Measurements from ENCODE around the gene UBL7. TPM values are rescaled to one million over a fixed set of nuclear protein-coding genes. Genes with fewer than 3 reads are reported as not detected.
A peak's percentile ranks its signal among the peaks of the same experiment; 100 is the strongest.
"Not testable (repeated sequence)": the region's sequence is repeated elsewhere in the genome, so short reads cannot be mapped to it uniquely, and the experiment has no call there.

Gene UBL7
- total and polyA plus RNA-seq, 2 donors (not counting 1 experiment from before 2014, with no cell fraction given): 44.4 to 73.9 TPM

GRCh38 chr15:74460298-74460697 lies 662 bp downstream of the UBL7 start:
- no peak for ATAC-seq (ENCODE audit: low read depth)
- POLR2A ChIA-PET: interaction anchor here (0.6 to 1.5 kb wide), 5 partner anchors 57 to 988 kb away, joined by 3 to 8 read pairs (median 4); no protein-coding TSS in a partner anchor
- peak overlapping the region; percentile 87 for H3K4me2 ChIP-seq (replicated peaks; ENCODE audit: low read depth, low read length, poor library complexity, severe bottlenecking)
- no peaks in the 10 kb centered on the region for H3K27me3 Mint-ChIP-seq
- H3K9ac ChIP-seq (ENCODE audit: low read length): peak overlapping the region; percentile 90
- intact Hi-C loops (cut with micrococcal nuclease): loop anchor here (2.0 to 5.0 kb wide), 4 partner anchors 63 to 479 kb away; partner anchors contain the start of genes COX5A, PML and STOML1
- peak overlapping the region; percentile 76 for H3K27ac Mint-ChIP-seq
- peak overlapping the region; percentile 78 to 99 (median 90) for H3K4me3 ChIP-seq (ENCODE audit: control extremely low read depth in 1 of 5, extremely low read depth in 1 of 5, insufficient read depth in 1 of 5, low read depth in 2 of 5, low read length in 4 of 5)
- H3K4me1 Mint-ChIP-seq: peaks cover 37% of the 10 kb centered on the region
- CTCF ChIA-PET: interaction anchor here (0.8 to 6.1 kb wide), 11 partner anchors 18 to 308 kb away, joined by 3 to 54 read pairs (median 4); no protein-coding TSS in a partner anchor
- peak overlapping the region; percentile 77 to 80 for H3K27ac ChIP-seq (ENCODE audit: low read length in 2 of 2)
- DNase-seq: no peak
- TF ChIP-seq EZH2 (IDR thresholded peaks at IDR 0.05; ENCODE audit: borderline replicate concordance, insufficient read depth, low read depth, low read length, poor library complexity, severe bottlenecking): no peak
- TF ChIP-seq, protein P1, sequence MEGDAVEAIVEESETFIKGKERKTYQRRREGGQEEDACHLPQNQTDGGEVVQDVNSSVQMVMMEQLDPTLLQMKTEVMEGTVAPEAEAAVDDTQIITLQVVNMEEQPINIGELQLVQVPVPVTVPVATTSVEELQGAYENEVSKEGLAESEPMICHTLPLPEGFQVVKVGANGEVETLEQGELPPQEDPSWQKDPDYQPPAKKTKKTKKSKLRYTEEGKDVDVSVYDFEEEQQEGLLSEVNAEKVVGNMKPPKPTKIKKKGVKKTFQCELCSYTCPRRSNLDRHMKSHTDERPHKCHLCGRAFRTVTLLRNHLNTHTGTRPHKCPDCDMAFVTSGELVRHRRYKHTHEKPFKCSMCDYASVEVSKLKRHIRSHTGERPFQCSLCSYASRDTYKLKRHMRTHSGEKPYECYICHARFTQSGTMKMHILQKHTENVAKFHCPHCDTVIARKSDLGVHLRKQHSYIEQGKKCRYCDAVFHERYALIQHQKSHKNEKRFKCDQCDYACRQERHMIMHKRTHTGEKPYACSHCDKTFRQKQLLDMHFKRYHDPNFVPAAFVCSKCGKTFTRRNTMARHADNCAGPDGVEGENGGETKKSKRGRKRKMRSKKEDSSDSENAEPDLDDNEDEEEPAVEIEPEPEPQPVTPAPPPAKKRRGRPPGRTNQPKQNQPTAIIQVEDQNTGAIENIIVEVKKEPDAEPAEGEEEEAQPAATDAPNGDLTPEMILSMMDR (IDR thresholded peaks at IDR 0.05): no peak
- H3K9me3 ChIP-seq (ENCODE audit: control extremely low read depth in 1 of 3, control insufficient read depth in 2 of 3, insufficient read depth in 1 of 3, low read length in 2 of 3): no peaks in the 10 kb centered on the region
- peak overlapping the region; percentile 98 for H2AFZ ChIP-seq (ENCODE audit: insufficient read depth, low read depth, low read length, poor library complexity, severe bottlenecking)
- no peaks in the 10 kb centered on the region for H3K9me3 Mint-ChIP-seq (ENCODE audit: insufficient read depth)
- peak overlapping the region; percentile 92 for H3K4me3 Mint-ChIP-seq
- no peaks in the 10 kb centered on the region for H4K20me1 ChIP-seq (ENCODE audit: control insufficient read depth, insufficient read depth, low read length, poor library complexity, severe bottlenecking)
- 30% methylated on average over 2 of the region's 2 CpGs for WGBS (ENCODE audit: insufficient coverage)
- peaks cover 47% of the 10 kb centered on the region for H3K79me2 ChIP-seq (ENCODE audit: control insufficient read depth, insufficient read depth, low read length)
- H3K4me1 ChIP-seq (ENCODE audit: control insufficient read depth in 2 of 2, insufficient read depth in 2 of 2, low read length in 2 of 2): peaks cover 30 to 40% of the 10 kb centered on the region in 2 donors
- H3K27me3 ChIP-seq (replicated peaks in 1 of 4; ENCODE audit: control extremely low read depth in 1 of 4, control insufficient read depth in 3 of 4, insufficient read depth in 4 of 4, low read length in 3 of 4): no peaks in the 10 kb centered on the region
- peaks cover 0 to 27% of the 10 kb centered on the region in 2 experiments for H3K36me3 ChIP-seq (replicated peaks in 1 of 2; ENCODE audit: control extremely low read depth in 1 of 2, control insufficient read depth in 1 of 2, extremely low read depth in 1 of 2, insufficient read depth in 2 of 2, low read length in 1 of 2)

DNA sequence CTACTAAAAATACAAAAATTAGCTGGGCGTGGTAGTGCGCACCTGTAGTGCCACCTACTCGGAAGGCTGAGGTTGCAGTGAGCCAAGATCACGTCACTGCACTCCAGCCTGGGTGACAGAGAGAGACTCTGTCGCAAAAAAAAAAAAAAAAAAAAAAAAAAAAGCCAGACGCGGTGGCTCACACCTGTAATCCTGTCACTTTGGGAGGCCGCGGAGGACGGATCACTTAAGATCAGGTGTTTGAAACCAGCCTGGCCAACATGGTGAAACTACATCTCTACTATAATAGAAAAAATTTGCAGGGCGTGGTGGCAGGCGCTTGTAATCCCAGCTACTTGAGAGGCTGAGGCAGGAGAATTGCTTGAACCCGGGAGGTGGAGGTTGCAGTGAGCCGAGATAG lies 1.2 kb downstream of the UBL7 start:
- peak overlapping the region; percentile 98 for H2AFZ ChIP-seq (ENCODE audit: insufficient read depth, low read depth, low read length, poor library complexity, severe bottlenecking)
- ChIA-PET CTCF (interaction anchor here (0.8 to 6.1 kb wide), 8 partner anchors 21 to 309 kb away, joined by 3 to 54 read pairs (median 4); no protein-coding TSS in a partner anchor), POLR2A (interaction anchor here (0.6 kb wide), 1 partner anchor 988 kb away, joined by 3 read pairs; no protein-coding TSS in a partner anchor)
- H3K4me1 Mint-ChIP-seq: peaks cover 35% of the 10 kb centered on the region
- WGBS (ENCODE audit: insufficient coverage): 79% methylated on average over 11 of the region's 14 CpGs
- H3K4me1 ChIP-seq (ENCODE audit: control insufficient read depth in 2 of 2, insufficient read depth in 2 of 2, low read length in 2 of 2): peaks cover 30 to 37% of the 10 kb centered on the region in 2 donors
- not testable (repeated sequence) for DNase-seq; H3K9me3 Mint-ChIP-seq (ENCODE audit: insufficient read depth); H3K9ac ChIP-seq (ENCODE audit: low read length); H3K27ac Mint-ChIP-seq; H3K27me3 Mint-ChIP-seq; H3K27me3 ChIP-seq (replicated peaks in 1 of 4; ENCODE audit: control extremely low read depth in 1 of 4, control insufficient read depth in 3 of 4, insufficient read depth in 4 of 4, low read length in 3 of 4); H4K20me1 ChIP-seq (ENCODE audit: control insufficient read depth, insufficient read depth, low read length, poor library complexity, severe bottlenecking); ATAC-seq (ENCODE audit: low read depth); H3K9me3 ChIP-seq (ENCODE audit: control extremely low read depth in 1 of 3, control insufficient read depth in 2 of 3, insufficient read depth in 1 of 3, low read length in 2 of 3)
- H3K27ac ChIP-seq (ENCODE audit: low read length in 2 of 2): peak overlapping the region; percentile 77 to 80
- peaks cover 0 to 29% of the 10 kb centered on the region in 2 experiments for H3K36me3 ChIP-seq (replicated peaks in 1 of 2; ENCODE audit: control extremely low read depth in 1 of 2, control insufficient read depth in 1 of 2, extremely low read depth in 1 of 2, insufficient read depth in 2 of 2, low read length in 1 of 2)
- H3K4me3 Mint-ChIP-seq: peak overlapping the region; percentile 92
- H3K79me2 ChIP-seq (ENCODE audit: control insufficient read depth, insufficient read depth, low read length): peaks cover 47% of the 10 kb centered on the region
- peak overlapping the region; percentile 87 for H3K4me2 ChIP-seq (replicated peaks; ENCODE audit: low read depth, low read length, poor library complexity, severe bottlenecking)
- H3K4me3 ChIP-seq (ENCODE audit: control extremely low read depth in 1 of 5, extremely low read depth in 1 of 5, insufficient read depth in 1 of 5, low read depth in 2 of 5, low read length in 4 of 5): peak overlapping the region in 1 of 5 experiments; percentile 90
- intact Hi-C loops (cut with micrococcal nuclease): loop anchor here (2.0 to 5.0 kb wide), 4 partner anchors 63 to 479 kb away; partner anchors contain the start of genes COX5A, PML and STOML1

All from B cell (primary cell).